ENCODE data around the gene PM20D1. TPM values are rescaled to one million over a fixed set of nuclear protein-coding genes. Genes with fewer than 3 reads are reported as not detected.

PM20D1 gene
- total and polyA plus RNA-seq, 8 donors = 0.13 to 0.79 (median 0.43) TPM

DNA sequence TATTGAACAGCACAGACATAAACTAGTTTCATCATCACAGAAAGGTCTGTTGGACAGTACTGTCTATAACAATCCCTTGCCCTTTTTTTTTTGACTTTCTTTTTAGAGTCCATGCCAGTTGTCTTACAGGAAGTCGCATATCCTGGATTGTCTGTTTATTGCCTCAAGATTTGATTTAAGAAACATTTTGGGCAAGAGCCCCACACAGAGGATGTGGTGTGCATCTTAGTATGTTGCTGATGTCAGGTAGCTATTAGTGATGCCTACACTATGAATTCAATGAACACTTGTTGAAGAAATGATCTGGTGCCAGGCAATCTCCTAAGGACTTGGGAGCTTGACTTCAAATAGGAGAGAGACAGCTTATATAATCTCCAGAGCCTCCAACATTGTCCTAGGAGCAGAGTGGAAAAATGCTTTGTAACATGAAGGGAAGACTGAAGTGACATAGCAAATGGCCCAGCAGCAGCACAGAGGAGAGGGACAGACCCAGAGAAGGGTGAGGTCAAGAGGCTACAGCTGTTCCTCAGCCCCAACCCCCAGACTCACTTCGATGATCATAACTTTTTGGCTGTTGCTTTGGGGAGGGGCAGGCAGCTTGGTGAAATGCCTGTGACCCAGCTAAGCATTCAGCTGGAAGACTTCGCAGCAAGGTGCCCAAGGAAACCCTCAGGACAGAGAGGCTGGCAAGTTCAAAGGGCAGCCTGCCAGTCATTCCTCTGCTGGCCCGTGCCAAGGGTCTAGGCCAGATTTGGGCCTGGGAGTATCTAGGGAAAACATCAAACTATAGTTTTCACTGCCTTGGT lies 67.1 kb downstream of the PM20D1 start:
- H3K27me3 ChIP-seq = no peaks in the 10 kb centered on the region
- ATAC-seq = no peak

DNA sequence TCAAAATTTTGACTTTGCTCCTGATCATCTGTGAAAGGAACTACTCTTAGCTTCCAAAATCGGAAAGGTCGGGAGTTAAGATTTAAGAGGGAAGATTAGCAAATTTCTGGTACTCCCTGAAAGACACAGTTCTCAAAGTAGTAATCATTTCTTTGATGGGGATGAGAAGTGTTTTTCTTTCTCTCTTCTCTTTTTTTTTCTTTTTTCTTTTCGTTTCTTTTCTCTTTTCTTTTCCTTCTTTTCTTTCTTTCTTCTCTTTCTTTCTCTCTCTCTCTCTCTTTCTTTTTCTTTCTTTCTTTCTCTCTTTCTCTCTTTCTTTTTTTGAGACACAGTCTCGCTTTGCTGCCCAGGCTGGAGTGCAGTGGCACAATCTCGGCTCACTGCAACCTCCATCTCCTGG lies 69.6 kb downstream of the PM20D1 start:
- H3K4me3 ChIP-seq = no peak overlapping the region
- H3K9me3 ChIP-seq = no peaks in the 10 kb centered on the region
- no peak overlapping the region for H3K27ac ChIP-seq
- TF ChIP-seq, protein P1, sequence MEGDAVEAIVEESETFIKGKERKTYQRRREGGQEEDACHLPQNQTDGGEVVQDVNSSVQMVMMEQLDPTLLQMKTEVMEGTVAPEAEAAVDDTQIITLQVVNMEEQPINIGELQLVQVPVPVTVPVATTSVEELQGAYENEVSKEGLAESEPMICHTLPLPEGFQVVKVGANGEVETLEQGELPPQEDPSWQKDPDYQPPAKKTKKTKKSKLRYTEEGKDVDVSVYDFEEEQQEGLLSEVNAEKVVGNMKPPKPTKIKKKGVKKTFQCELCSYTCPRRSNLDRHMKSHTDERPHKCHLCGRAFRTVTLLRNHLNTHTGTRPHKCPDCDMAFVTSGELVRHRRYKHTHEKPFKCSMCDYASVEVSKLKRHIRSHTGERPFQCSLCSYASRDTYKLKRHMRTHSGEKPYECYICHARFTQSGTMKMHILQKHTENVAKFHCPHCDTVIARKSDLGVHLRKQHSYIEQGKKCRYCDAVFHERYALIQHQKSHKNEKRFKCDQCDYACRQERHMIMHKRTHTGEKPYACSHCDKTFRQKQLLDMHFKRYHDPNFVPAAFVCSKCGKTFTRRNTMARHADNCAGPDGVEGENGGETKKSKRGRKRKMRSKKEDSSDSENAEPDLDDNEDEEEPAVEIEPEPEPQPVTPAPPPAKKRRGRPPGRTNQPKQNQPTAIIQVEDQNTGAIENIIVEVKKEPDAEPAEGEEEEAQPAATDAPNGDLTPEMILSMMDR (IDR thresholded peaks at IDR 0.05) = no peak
- DNase-seq (no peak), ATAC-seq (no peak)
- H3K36me3 ChIP-seq = no peaks in the 10 kb centered on the region
- H3K4me1 ChIP-seq = peaks cover 0 to 17% of the 10 kb centered on the region in 2 donors
- no peaks in the 10 kb centered on the region for H3K27me3 ChIP-seq
- intact Hi-C loops (cut with DNase I) = no loop called here

More for the DNA sequence above, 67.1 kb downstream of the PM20D1 start:
- Histone ChIP-seq H3K9me3 (no peaks in the 10 kb centered on the region), H3K36me3 (no peaks in the 10 kb centered on the region), H3K27ac (no peak overlapping the region), H3K4me3 (no peak overlapping the region), H3K4me1 (peaks cover 0 to 7% of the 10 kb centered on the region in 2 donors)
- intact Hi-C loops (cut with DNase I) = no loop called here
- TF ChIP-seq, protein P1 (IDR thresholded peaks at IDR 0.05) = no peak
- DNase-seq = no peak

Other genes starting within 250 kb of the PM20D1 start
- gene ELK4, start 218.1 kb downstream of the PM20D1 start, total RNA-seq = 10 to 100 TPM; 51.5 to 69.9 TPM
- 10 to 100 TPM; 23.6 to 28.4 (median 25.8) TPM for gene ELK4, start 218.1 kb downstream of the PM20D1 start, polyA plus RNA-seq (ENCODE audit: insufficient read length in 6 of 6)
- gene SLC45A3, start 169.6 kb downstream of the PM20D1 start, total RNA-seq = 1 to 10 TPM; 4.1 to 6.3 TPM
- gene SLC45A3, start 169.6 kb downstream of the PM20D1 start, polyA plus RNA-seq (ENCODE audit: insufficient read length in 6 of 6) = 10 to 100 TPM in 1 of 6 donors, 1 to 10 TPM in 5; 7.2 to 10.7 (median 8.3) TPM
- 100 to 1,000 TPM; 115 to 147 TPM for gene NUCKS1, start 100.0 kb downstream of the PM20D1 start, total RNA-seq
- gene NUCKS1, start 100.0 kb downstream of the PM20D1 start, polyA plus RNA-seq (ENCODE audit: insufficient read length in 6 of 6) = 100 to 1,000 TPM; 366 to 481 (median 378) TPM
- 10 to 100 TPM; 18.8 to 29.9 TPM for gene RAB29, start 74.7 kb downstream of the PM20D1 start, total RNA-seq
- 10 to 100 TPM in 1 of 6 donors, 1 to 10 TPM in 5; 6.1 to 10.0 (median 7.9) TPM for gene RAB29, start 74.7 kb downstream of the PM20D1 start, polyA plus RNA-seq (ENCODE audit: insufficient read length in 6 of 6)
- gene SLC41A1, start 36.9 kb downstream of the PM20D1 start, total RNA-seq = 10 to 100 TPM; 29.4 to 36.1 TPM
- 10 to 100 TPM; 36.6 to 46.8 (median 43.6) TPM for gene SLC41A1, start 36.9 kb downstream of the PM20D1 start, polyA plus RNA-seq (ENCODE audit: insufficient read length in 6 of 6)
- gene SLC26A9, start 93.3 kb upstream of the PM20D1 start, total RNA-seq = 10 to 100 TPM in 1 of 2 donors, 1 to 10 TPM in 1; 7.6 to 42.5 TPM
- 1 to 10 TPM; 4.1 to 8.5 (median 6.2) TPM for gene SLC26A9, start 93.3 kb upstream of the PM20D1 start, polyA plus RNA-seq (ENCODE audit: insufficient read length in 6 of 6)
- gene RAB7B, start 153.3 kb upstream of the PM20D1 start, total RNA-seq = 10 to 100 TPM; 13.4 to 14.2 TPM
- gene RAB7B, start 153.3 kb upstream of the PM20D1 start, polyA plus RNA-seq (ENCODE audit: insufficient read length in 6 of 6) = 1 to 10 TPM; 3.2 to 4.8 (median 3.7) TPM
- gene CTSE, start 173.8 kb upstream of the PM20D1 start, total RNA-seq = 100 to 1,000 TPM; 191 to 624 TPM
- under 1 TPM; 0.35 to 0.93 (median 0.53) TPM for gene CTSE, start 173.8 kb upstream of the PM20D1 start, polyA plus RNA-seq (ENCODE audit: insufficient read length in 6 of 6)
- gene RHEX, start 203.0 kb upstream of the PM20D1 start, total RNA-seq = 1 to 10 TPM; 1.1 to 2.4 TPM
- under 1 TPM in 5 of 6 donors, not detected in 1; 0.18 to 0.44 (median 0.30) TPM for gene RHEX, start 203.0 kb upstream of the PM20D1 start, polyA plus RNA-seq (ENCODE audit: insufficient read length in 6 of 6)

Data from left lung (tissue), 10 donors.